Right lobe of liver (tissue), 4 donors: ENCODE results near the gene ELMOD3.
A peak's percentile ranks its signal among the peaks of the same experiment; 100 is the strongest.

Experiments used
- CTCF ChIP-seq, 4 donors: fragments of 200-600 bp in 3 of 4; fragments of 450-650 bp in 1 of 4; IDR thresholded peaks; one replicate each; pipeline versions ENCODE4 v1.5.1 to v1.8.0; 2016 to 2022; ENCODE audit warnings: antibody characterized with exemption in 4 of 4, mild to moderate bottlenecking in 2 of 4
- POLR2A ChIP-seq: fragments of 450-650 bp; IDR thresholded peaks from one replicate; pipeline ENCODE4 v1.6.1; 2017; ENCODE audit warnings: antibody characterized with exemption, mild to moderate bottlenecking
- donor health status: DM: no; HTN: no; CAD: no.
- donor health status: DM: no; HTN: no; CAD: no.
- donor health status: DM: no; HTN: yes; CAD: no.

- TF ChIP-seq CTCF (IDR thresholded peaks at IDR 0.05) (no peak), POLR2A (peak; percentile 55)
Measured at GRCh38 chr2:85418132-85419008, 63.8 kb downstream of the ELMOD3 start, which contains the start of gene SH2D6.
